ENCODE measurements around the gene ADAMTSL1. TPM values are rescaled to one million over a fixed set of nuclear protein-coding genes. Genes with fewer than 3 reads are reported as not detected.

The ADAMTSL1 gene
- total and polyA plus RNA-seq, 2 of the 13 experiments (the other 11 are each of a cell fraction or from before 2014, with no cell fraction given), result not detected

DNA sequence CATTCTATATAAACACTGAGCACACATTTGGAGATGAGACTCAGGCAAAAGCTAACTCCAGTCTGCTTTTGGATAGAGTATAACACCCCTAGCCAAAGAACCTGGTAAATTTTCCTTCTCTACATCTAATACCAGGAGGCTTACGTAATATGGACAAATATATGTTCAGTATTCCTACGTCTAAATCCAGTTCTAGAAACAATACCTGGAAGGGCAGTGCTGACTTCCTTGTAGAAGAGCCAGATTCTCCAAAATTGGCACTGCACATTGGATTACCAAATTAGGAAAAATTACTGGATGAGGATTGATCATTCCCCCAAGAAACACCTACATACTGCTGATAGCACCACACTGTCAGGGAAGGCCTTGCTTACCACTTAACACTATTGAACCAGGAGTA is 311.7 kb downstream of the ADAMTSL1 start:
- in situ Hi-C loops (cut with HindIII; ENCODE audit: extremely low pct_ligation_motif_present, low pct_unique_long_range_greater_than_20kb), result no loop called here
- no peak for DNase-seq (ENCODE audit: low spot score)
- no peak overlapping the region for H3K9ac ChIP-seq (ENCODE audit: insufficient read depth, low read depth, low read length)
- no peaks in the 10 kb centered on the region for H3K4me1 ChIP-seq (ENCODE audit: insufficient read depth, low read length)
- TF ChIP-seq ZNF354B (CRISPR knock-in tag; IDR thresholded peaks at IDR 0.05), result no peak
- no peak for TF ChIP-seq MTF1 (CRISPR knock-in tag; IDR thresholded peaks at IDR 0.05)
- no peak for TF ChIP-seq MEIS1 (CRISPR knock-in tag; IDR thresholded peaks at IDR 0.05; ENCODE audit: borderline replicate concordance)
- TF ChIP-seq, protein P1, sequence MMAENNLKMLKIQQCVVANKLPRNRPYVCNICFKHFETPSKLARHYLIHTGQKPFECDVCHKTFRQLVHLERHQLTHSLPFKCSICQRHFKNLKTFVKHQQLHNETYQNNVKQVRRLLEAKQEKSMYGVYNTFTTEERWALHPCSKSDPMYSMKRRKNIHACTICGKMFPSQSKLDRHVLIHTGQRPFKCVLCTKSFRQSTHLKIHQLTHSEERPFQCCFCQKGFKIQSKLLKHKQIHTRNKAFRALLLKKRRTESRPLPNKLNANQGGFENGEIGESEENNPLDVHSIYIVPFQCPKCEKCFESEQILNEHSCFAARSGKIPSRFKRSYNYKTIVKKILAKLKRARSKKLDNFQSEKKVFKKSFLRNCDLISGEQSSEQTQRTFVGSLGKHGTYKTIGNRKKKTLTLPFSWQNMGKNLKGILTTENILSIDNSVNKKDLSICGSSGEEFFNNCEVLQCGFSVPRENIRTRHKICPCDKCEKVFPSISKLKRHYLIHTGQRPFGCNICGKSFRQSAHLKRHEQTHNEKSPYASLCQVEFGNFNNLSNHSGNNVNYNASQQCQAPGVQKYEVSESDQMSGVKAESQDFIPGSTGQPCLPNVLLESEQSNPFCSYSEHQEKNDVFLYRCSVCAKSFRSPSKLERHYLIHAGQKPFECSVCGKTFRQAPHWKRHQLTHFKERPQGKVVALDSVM (CRISPR knock-in tag; IDR thresholded peaks at IDR 0.05), result no peak
- no peak for TF ChIP-seq ARNTL (CRISPR knock-in tag; IDR thresholded peaks at IDR 0.05)
- no peak for TF ChIP-seq HOXA7 (CRISPR knock-in tag; IDR thresholded peaks at IDR 0.05)
- no peak for TF ChIP-seq ZNF569 (CRISPR knock-in tag; IDR thresholded peaks at IDR 0.05; ENCODE audit: borderline replicate concordance)
- TF ChIP-seq, protein P2, sequence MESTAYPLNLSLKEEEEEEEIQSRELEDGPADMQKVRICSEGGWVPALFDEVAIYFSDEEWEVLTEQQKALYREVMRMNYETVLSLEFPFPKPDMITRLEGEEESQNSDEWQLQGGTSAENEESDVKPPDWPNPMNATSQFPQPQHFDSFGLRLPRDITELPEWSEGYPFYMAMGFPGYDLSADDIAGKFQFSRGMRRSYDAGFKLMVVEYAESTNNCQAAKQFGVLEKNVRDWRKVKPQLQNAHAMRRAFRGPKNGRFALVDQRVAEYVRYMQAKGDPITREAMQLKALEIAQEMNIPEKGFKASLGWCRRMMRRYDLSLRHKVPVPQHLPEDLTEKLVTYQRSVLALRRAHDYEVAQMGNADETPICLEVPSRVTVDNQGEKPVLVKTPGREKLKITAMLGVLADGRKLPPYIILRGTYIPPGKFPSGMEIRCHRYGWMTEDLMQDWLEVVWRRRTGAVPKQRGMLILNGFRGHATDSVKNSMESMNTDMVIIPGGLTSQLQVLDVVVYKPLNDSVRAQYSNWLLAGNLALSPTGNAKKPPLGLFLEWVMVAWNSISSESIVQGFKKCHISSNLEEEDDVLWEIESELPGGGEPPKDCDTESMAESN (CRISPR knock-in tag; conservative IDR thresholded peaks at IDR 0.05), result no peak
- TF ChIP-seq, protein P3, sequence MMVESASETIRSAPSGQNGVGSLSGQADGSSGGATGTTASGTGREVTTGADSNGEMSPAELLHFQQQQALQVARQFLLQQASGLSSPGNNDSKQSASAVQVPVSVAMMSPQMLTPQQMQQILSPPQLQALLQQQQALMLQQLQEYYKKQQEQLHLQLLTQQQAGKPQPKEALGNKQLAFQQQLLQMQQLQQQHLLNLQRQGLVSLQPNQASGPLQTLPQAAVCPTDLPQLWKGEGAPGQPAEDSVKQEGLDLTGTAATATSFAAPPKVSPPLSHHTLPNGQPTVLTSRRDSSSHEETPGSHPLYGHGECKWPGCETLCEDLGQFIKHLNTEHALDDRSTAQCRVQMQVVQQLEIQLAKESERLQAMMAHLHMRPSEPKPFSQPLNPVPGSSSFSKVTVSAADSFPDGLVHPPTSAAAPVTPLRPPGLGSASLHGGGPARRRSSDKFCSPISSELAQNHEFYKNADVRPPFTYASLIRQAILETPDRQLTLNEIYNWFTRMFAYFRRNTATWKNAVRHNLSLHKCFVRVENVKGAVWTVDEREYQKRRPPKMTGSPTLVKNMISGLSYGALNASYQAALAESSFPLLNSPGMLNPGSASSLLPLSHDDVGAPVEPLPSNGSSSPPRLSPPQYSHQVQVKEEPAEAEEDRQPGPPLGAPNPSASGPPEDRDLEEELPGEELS (CRISPR knock-in tag; IDR thresholded peaks at IDR 0.05), result no peak
- TF ChIP-seq MAFF (IDR thresholded peaks at IDR 0.05; ENCODE audit: low read depth, low read length), result no peak
- no peak for TF ChIP-seq BRCA1 (CRISPR knock-in tag; IDR thresholded peaks at IDR 0.05)
- TF ChIP-seq, protein P4, sequence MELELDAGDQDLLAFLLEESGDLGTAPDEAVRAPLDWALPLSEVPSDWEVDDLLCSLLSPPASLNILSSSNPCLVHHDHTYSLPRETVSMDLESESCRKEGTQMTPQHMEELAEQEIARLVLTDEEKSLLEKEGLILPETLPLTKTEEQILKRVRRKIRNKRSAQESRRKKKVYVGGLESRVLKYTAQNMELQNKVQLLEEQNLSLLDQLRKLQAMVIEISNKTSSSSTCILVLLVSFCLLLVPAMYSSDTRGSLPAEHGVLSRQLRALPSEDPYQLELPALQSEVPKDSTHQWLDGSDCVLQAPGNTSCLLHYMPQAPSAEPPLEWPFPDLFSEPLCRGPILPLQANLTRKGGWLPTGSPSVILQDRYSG (CRISPR knock-in tag; IDR thresholded peaks at IDR 0.05), result no peak
- no peak for TF ChIP-seq SOX5 (CRISPR knock-in tag; IDR thresholded peaks at IDR 0.05; ENCODE audit: borderline replicate concordance)
- no peak for TF ChIP-seq ZFP62 (CRISPR knock-in tag; IDR thresholded peaks at IDR 0.05)
- no peak for TF ChIP-seq BRD4 (CRISPR knock-in tag; IDR thresholded peaks at IDR 0.05)
- no peak for TF ChIP-seq NFKBIZ (CRISPR knock-in tag; IDR thresholded peaks at IDR 0.05)
- ATAC-seq, result no peak
- H3K4me2 ChIP-seq (ENCODE audit: low read depth, low read length), result no peak overlapping the region
- FAIRE-seq, result no peak
- intact Hi-C loops (cut with micrococcal nuclease; ENCODE audit: unreplicated experiment), result no loop called here
- H3K9me3 ChIP-seq (ENCODE audit: low read length), result no peaks in the 10 kb centered on the region
- ChIA-PET CTCF (ENCODE audit: low intra/inter-chr PET ratio, low total read pairs) (no interaction called here), POLR2A (no interaction called here)
- no peaks in the 10 kb centered on the region for H3K36me3 ChIP-seq (replicated peaks in 1 of 2; ENCODE audit: control insufficient read depth in 1 of 2, insufficient read depth in 2 of 2, low read length in 2 of 2)
- BruUV-seq (replicated peaks), result no TSS peak
- H3K27ac ChIP-seq (ENCODE audit: extremely low read length, insufficient read depth, low read length), result no peak overlapping the region
- no peak overlapping the region for H2AFZ ChIP-seq (ENCODE audit: low read length)
- 22% methylated on average over 2 of the region's 2 CpGs for WGBS (ENCODE audit: low lambda C conversion rate)
- no peaks in the 10 kb centered on the region for H4K20me1 ChIP-seq (ENCODE audit: insufficient read depth, low read length)
- H3K79me2 ChIP-seq (ENCODE audit: insufficient read depth, low read length), result no peaks in the 10 kb centered on the region
- H3K27me3 ChIP-seq (ENCODE audit: control insufficient read depth in 1 of 2, insufficient read depth in 2 of 2, low read length in 2 of 2), result 0 out of 5 replicates have a peak, but pooled peaks cover 0 to 3% of the 10 kb centered on the region in 2 experiments
- no peak overlapping the region for H3K4me3 ChIP-seq (replicated peaks in 1 of 3; ENCODE audit: insufficient read depth in 1 of 3, low read depth in 2 of 3, low read length in 3 of 3)

All from HepG2 (cell line).